ENCODE results near the gene TP53RK.

The TP53RK gene

GRCh38 chr20:46638134-46638897, 50.9 kb downstream of the TP53RK start:
- DNase-seq (ENCODE audit: low read depth) = no peak

GRCh38 chr20:46637427-46638133, 51.7 kb downstream of the TP53RK start:
- no peak for DNase-seq (ENCODE audit: low read depth)

DNA sequence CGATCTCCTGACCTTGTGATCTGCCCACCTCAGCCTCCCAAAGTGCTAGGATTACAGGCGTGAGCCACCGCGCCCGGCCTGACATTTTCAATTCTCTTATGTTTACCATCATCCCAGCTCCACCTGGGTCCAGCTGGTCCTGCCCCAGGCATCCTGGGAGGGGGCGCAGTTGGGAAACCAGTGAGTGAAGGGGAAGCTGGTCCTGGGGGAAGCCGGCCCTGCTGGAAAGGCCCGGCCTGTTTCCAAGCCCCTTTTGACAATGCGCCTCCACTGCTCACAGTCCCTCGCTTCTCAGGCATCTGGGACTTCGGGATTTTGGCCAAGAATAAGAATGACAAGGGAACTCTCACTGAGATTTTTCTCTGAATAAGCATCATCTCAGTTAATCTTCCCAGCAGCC, 52.2 kb downstream of the TP53RK start:
- no peak for DNase-seq (ENCODE audit: low read depth)

- no peak for DNase-seq (ENCODE audit: low read depth)
Measured at GRCh38 chr20:46636514-46636913, 52.7 kb downstream of the TP53RK start.

GRCh38 chr20:46635514-46636136, 53.6 kb downstream of the TP53RK start:
- no peak for DNase-seq (ENCODE audit: low read depth)

GRCh38 chr20:46634528-46634927, 54.7 kb downstream of the TP53RK start:
- no peak for DNase-seq (ENCODE audit: low read depth)

All from stimulated activated CD8-positive, alpha-beta memory T cell treated with anti-CD3 and anti-CD28 coated beads, Interleukin-7, amount 100 ng/mL, for 24 hours (primary cell).